ENCODE data around the gene TMEM88. TPM values are rescaled to one million over a fixed set of nuclear protein-coding genes. Genes with fewer than 3 reads are reported as not detected.
A peak's percentile ranks its signal among the peaks of the same experiment; 100 is the strongest.

The TMEM88 gene
- total and polyA plus RNA-seq, 2 of the 4 experiments (the other 2 are of a cell fraction) = 2.1 TPM; not detected in 1

DNA sequence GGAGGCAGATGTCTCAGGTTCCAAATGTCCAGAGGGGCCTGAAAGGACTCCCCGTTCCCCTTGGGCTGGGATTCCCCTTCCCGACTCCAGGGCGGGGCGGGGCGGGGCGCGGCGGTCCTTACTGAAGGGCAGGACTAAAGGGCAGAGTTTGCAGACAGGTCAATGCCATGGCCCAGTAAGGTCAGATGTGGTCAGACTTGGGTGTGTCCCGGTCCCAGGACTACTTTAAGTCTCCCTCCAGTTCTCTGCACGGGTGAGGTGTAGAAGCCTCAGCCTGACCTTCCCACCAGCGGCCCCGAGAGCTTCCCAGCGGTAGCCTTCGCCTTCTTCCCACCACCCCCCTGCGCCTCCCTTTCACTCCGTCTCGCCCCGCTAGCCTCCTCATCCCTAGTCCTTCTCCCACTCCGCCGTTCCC lies 20.3 kb upstream of the TMEM88 start:
- Histone ChIP-seq H3K14ac (replicated peaks; ENCODE audit: low read depth, low read length) (no peak overlapping the region), H2BK20ac (ENCODE audit: low read depth, low read length) (no peak overlapping the region), H3K36me3 (ENCODE audit: control insufficient read depth, insufficient read depth, low read length) (no peaks in the 10 kb centered on the region), H2BK5ac (ENCODE audit: low read depth, low read length, poor library complexity, severe bottlenecking) (peak overlapping the region; percentile 81), H3K4me1 (ENCODE audit: control insufficient read depth, insufficient read depth, low read length) (peaks cover 15% of the 10 kb centered on the region), H3K9me3 (ENCODE audit: control insufficient read depth, insufficient read depth, low read length) (no peaks in the 10 kb centered on the region), H3K4me3 (ENCODE audit: insufficient read depth, low read depth, low read length) (peak overlapping the region; percentile 58), H4K5ac (ENCODE audit: low read depth, low read length) (no peak overlapping the region; the same call in 1 of the 2 replicates), H3K4me2 (ENCODE audit: low read depth, low read length) (peak overlapping the region; percentile 91), H3K9me1 (ENCODE audit: insufficient read depth, low read length) (peaks cover 9% of the 10 kb centered on the region; the same call in 1 of the 2 replicates), H3K9ac (ENCODE audit: low read depth, low read length) (peak overlapping the region; percentile 53), H3K27ac (ENCODE audit: insufficient read depth, low read length) (peak overlapping the region; percentile 73), H4K8ac (ENCODE audit: low read depth in 2 of 2, low read length in 2 of 2) (peak overlapping the region in 1 of 2 experiments; percentile 49; a peak in 1 of 4 replicates), H3K79me1 (ENCODE audit: low read depth in 1 of 2, low read length in 2 of 2) (peaks cover 5 to 34% of the 10 kb centered on the region in 2 experiments; a peak in 3 of 4 replicates), H2AK9ac (replicated peaks; ENCODE audit: low read depth, low read length, poor library complexity) (peak overlapping the region; percentile 91), H3K27me3 (ENCODE audit: control insufficient read depth, insufficient read depth, low read length) (peaks cover 4% of the 10 kb centered on the region), H2BK120ac (ENCODE audit: low read depth, low read length) (no peak overlapping the region), H2AK5ac (ENCODE audit: low read depth, low read length) (peak overlapping the region; percentile 75), H4K20me1 (ENCODE audit: insufficient read depth, low read length) (peaks cover 17% of the 10 kb centered on the region), H3K18ac (ENCODE audit: low read depth, low read length) (no peak overlapping the region), H3K23ac (ENCODE audit: low read depth, low read length) (peak overlapping the region; percentile 23; the same call in 1 of the 2 replicates), H3K4ac (ENCODE audit: low read depth, low read length) (peak overlapping the region; percentile 41; the same call in 1 of the 2 replicates), H2AFZ (replicated peaks; ENCODE audit: low read length, poor library complexity) (peak overlapping the region; percentile 98), H2BK15ac (ENCODE audit: low read depth, low read length) (no peak overlapping the region), H3K56ac (ENCODE audit: extremely low read depth, insufficient read depth, low read length) (0 out of 2 replicates have a peak overlapping the region, but pooled peaks have one; percentile 13), H4K91ac (ENCODE audit: insufficient read depth, low read depth, low read length) (peak overlapping the region; percentile 62; the same call in 1 of the 2 replicates)
- in situ Hi-C loops (cut with MboI; ENCODE audit: low sequenced_read_pairs) = no loop called here
- DNase-seq (no peak), ATAC-seq (ENCODE audit: low read depth) (no peak)
- BruUV-seq (replicated peaks) = no TSS peak
- WGBS, 2 experiments (ENCODE audit: extremely low coverage in 2 of 2, insufficient read length in 1 of 2) = no CpG with 5 or more reads among the region's 20 CpGs
- intact Hi-C loops (cut with micrococcal nuclease) = no loop called here
- dilution Hi-C loops (cut with HindIII; ENCODE audit: low sequenced_read_pairs, unreplicated experiment) = no loop called here
- POLR2A ChIA-PET (ENCODE audit: unreplicated experiment) = no interaction called here
- TF ChIP-seq BHLHE40 (IDR thresholded peaks at IDR 0.05; ENCODE audit: low read depth, low read length) = 0 out of 2 replicates have a peak, but pooled peaks have one; percentile 1
- TF ChIP-seq, protein P1, sequence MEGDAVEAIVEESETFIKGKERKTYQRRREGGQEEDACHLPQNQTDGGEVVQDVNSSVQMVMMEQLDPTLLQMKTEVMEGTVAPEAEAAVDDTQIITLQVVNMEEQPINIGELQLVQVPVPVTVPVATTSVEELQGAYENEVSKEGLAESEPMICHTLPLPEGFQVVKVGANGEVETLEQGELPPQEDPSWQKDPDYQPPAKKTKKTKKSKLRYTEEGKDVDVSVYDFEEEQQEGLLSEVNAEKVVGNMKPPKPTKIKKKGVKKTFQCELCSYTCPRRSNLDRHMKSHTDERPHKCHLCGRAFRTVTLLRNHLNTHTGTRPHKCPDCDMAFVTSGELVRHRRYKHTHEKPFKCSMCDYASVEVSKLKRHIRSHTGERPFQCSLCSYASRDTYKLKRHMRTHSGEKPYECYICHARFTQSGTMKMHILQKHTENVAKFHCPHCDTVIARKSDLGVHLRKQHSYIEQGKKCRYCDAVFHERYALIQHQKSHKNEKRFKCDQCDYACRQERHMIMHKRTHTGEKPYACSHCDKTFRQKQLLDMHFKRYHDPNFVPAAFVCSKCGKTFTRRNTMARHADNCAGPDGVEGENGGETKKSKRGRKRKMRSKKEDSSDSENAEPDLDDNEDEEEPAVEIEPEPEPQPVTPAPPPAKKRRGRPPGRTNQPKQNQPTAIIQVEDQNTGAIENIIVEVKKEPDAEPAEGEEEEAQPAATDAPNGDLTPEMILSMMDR (conservative IDR thresholded peaks at IDR 0.05; ENCODE audit: low read depth, low read length) = no peak
- CTCF ChIA-PET = interaction anchor here (0.7 kb wide), 2 partner anchors 23 to 26 kb away, joined by 3 read pairs; partner anchors contain the start of gene NAA38

Measured in IMR-90 (cell line).